ENCODE data around the gene NOS1AP.
"Not testable (repeated sequence)": the region's sequence is repeated elsewhere in the genome, so short reads cannot be mapped to it uniquely, and the experiment has no call there.

NOS1AP gene

DNA sequence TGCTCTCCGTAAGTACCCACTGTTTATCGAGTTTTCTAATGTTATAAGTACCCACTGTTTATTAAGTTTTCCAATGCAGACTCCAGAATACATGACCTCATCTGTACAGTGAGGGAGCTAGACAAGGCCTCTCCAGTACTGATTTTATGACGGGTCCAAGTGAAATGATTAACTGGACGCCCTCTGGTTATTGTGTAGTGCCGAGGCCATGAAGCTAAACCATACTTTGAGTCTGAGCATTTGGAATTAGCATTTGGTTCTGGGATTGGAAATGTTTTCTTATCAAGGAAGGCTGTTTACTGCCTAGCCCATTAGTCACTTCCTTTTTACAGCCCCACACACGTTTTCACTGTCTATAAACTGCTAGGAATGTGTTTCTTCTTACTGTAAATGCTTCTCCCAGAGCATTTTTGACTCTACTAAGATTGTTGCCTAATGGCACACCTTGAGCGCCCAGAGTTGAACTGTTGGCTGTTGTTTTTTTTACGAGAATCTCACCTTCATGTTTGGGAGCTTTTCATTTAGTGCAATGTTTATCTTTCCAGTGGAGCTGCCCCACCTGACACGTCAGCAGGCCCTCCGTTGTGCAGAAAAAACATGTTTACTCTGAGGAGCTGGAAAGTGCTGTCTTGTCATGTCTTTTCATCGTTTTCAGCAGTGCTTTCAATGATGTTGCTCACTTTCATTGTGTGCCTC is 280.3 kb downstream of the NOS1AP start:
- Histone ChIP-seq H3K27me3 (ENCODE audit: insufficient read depth, low read length) (no peaks in the 10 kb centered on the region), H2AFZ (ENCODE audit: low read length, unreplicated experiment) (peak overlapping the region; percentile 49), H3K36me3 (ENCODE audit: insufficient read depth, low read length) (no peaks in the 10 kb centered on the region), H3K4me3 (ENCODE audit: low read depth, low read length) (peak overlapping the region; percentile 14; the same call in 1 of the 2 replicates), H3K79me2 (ENCODE audit: control insufficient read depth, insufficient read depth, low read length, unreplicated experiment) (no peaks in the 10 kb centered on the region), H3K4me1 (ENCODE audit: control insufficient read depth, insufficient read depth, low read length, unreplicated experiment) (peaks cover 13% of the 10 kb centered on the region), H3K27ac (ENCODE audit: low read depth, low read length) (peak overlapping the region; percentile 41)

DNA sequence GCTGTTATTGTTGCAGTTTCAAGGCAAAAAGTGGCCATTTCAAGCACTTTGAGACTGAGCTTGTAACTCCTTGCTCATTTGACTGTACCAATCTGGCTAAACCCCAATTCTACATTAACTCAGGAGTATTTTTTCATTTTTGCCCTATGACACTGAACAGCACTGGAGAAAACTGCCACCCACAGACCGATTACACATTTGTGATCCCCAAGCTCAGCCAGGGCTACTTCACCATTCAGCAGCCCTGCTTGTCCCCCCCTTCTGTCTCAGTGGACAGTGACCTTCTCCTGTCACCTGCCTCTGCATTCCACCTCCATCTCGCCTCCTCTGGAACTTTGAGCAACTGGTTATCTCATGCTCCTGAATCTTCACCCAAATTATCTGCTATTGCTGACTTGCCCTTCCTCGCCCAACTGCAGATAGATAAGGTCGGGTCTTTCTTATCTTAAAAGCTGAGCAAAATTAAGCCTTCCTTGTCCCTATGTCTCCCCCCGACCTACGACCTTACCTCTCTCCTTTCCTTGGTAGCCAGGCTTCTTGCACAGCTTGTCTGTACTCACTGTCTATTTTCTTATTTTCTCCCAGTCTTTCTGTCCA is 281.9 kb downstream of the NOS1AP start:
- H3K27me3 ChIP-seq (ENCODE audit: insufficient read depth, low read length) = no peaks in the 10 kb centered on the region
- no peak overlapping the region for H2AFZ ChIP-seq (ENCODE audit: low read length, unreplicated experiment)
- H3K36me3 ChIP-seq (ENCODE audit: insufficient read depth, low read length) = no peaks in the 10 kb centered on the region
- H3K79me2 ChIP-seq (ENCODE audit: control insufficient read depth, insufficient read depth, low read length, unreplicated experiment) = no peaks in the 10 kb centered on the region
- no peak overlapping the region for H3K4me3 ChIP-seq (ENCODE audit: low read depth, low read length)
- H3K27ac ChIP-seq (ENCODE audit: low read depth, low read length) = no peak overlapping the region
- peaks cover 13% of the 10 kb centered on the region for H3K4me1 ChIP-seq (ENCODE audit: control insufficient read depth, insufficient read depth, low read length, unreplicated experiment)

- peaks cover 13% of the 10 kb centered on the region for H3K4me1 ChIP-seq (ENCODE audit: control insufficient read depth, insufficient read depth, low read length, unreplicated experiment)
- H2AFZ ChIP-seq (ENCODE audit: low read length, unreplicated experiment); H3K79me2 ChIP-seq (ENCODE audit: control insufficient read depth, insufficient read depth, low read length, unreplicated experiment); H3K27me3 ChIP-seq (ENCODE audit: insufficient read depth, low read length); H3K36me3 ChIP-seq (ENCODE audit: insufficient read depth, low read length); H3K27ac ChIP-seq (ENCODE audit: low read depth, low read length); H3K4me3 ChIP-seq (ENCODE audit: low read depth, low read length): not testable (repeated sequence)
Measured at GRCh38 chr1:162351874-162352273, 282.4 kb downstream of the NOS1AP start.

DNA sequence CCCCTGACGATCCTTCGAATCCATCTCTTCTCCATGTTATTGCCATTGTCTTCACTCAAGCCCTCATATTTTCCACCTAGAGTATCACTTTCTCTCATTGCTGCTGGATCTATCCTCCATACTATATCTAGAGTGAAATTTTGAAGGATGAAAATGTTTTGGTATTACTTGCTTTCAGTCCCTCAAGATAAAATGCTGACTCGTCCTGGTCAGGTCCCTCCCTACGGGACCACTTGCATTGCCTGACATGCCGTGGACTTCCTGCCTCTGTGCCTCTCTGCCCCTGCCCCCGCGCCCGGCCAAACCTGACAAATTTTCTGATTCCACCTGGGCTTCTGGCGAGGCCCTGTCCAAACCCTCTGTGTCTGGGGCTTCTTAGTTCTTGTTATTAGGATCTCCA is 283.6 kb downstream of the NOS1AP start:
- H3K36me3 ChIP-seq (ENCODE audit: insufficient read depth, low read length) = no peaks in the 10 kb centered on the region
- H3K27ac ChIP-seq (ENCODE audit: low read depth, low read length) = no peak overlapping the region
- no peaks in the 10 kb centered on the region for H3K79me2 ChIP-seq (ENCODE audit: control insufficient read depth, insufficient read depth, low read length, unreplicated experiment)
- H3K4me3 ChIP-seq (ENCODE audit: low read depth, low read length) = no peak overlapping the region
- no peak overlapping the region for H2AFZ ChIP-seq (ENCODE audit: low read length, unreplicated experiment)
- peaks cover 13% of the 10 kb centered on the region for H3K4me1 ChIP-seq (ENCODE audit: control insufficient read depth, insufficient read depth, low read length, unreplicated experiment)
- no peaks in the 10 kb centered on the region for H3K27me3 ChIP-seq (ENCODE audit: insufficient read depth, low read length)

- no peak overlapping the region for H2AFZ ChIP-seq (ENCODE audit: low read length, unreplicated experiment)
- H3K27me3 ChIP-seq (ENCODE audit: insufficient read depth, low read length) = no peaks in the 10 kb centered on the region
- H3K79me2 ChIP-seq (ENCODE audit: control insufficient read depth, insufficient read depth, low read length, unreplicated experiment) = no peaks in the 10 kb centered on the region
- no peaks in the 10 kb centered on the region for H3K36me3 ChIP-seq (ENCODE audit: insufficient read depth, low read length)
- peaks cover 13% of the 10 kb centered on the region for H3K4me1 ChIP-seq (ENCODE audit: control insufficient read depth, insufficient read depth, low read length, unreplicated experiment)
- H3K27ac ChIP-seq (ENCODE audit: low read depth, low read length) = no peak overlapping the region
- H3K4me3 ChIP-seq (ENCODE audit: low read depth, low read length) = no peak overlapping the region
Measured at GRCh38 chr1:162353702-162354101, 284.2 kb downstream of the NOS1AP start.

DNA sequence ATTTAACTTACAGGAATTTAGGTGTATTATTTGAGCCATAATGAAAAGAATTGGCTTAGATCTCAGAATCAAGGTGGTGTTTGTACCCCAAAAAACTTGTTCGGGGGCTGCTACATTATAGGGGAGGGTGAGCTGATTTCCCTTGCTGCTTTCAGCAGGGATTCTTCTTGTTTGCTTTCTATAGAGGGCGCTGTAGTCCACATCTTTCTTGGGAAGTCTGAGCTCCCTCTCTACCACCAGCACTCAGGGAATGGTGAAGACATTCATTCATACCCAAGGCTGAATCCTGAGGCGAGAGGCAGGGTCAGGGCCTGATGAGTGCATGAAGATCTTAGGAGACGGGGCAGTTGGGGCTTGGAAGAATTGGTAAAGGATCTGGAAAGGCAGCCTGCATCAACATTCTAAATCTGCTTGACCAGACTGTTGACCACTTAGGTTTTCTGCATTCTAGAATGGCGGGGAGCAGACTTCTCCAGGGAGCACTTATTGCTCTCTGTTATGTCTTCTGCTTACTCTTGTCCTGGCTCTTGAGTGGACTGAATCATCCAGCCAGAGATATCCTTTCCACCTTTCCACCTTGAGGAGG is 288.3 kb downstream of the NOS1AP start:
- Histone ChIP-seq H3K36me3 (ENCODE audit: insufficient read depth, low read length) (no peaks in the 10 kb centered on the region), H2AFZ (ENCODE audit: low read length, unreplicated experiment) (no peak overlapping the region), H3K4me3 (ENCODE audit: low read depth, low read length) (no peak overlapping the region), H3K79me2 (ENCODE audit: control insufficient read depth, insufficient read depth, low read length, unreplicated experiment) (no peaks in the 10 kb centered on the region), H3K27me3 (ENCODE audit: insufficient read depth, low read length) (no peaks in the 10 kb centered on the region), H3K27ac (ENCODE audit: low read depth, low read length) (no peak overlapping the region), H3K4me1 (ENCODE audit: control insufficient read depth, insufficient read depth, low read length, unreplicated experiment) (no peaks in the 10 kb centered on the region)

GRCh38 chr1:162358928-162359327 is 289.4 kb downstream of the NOS1AP start:
- Histone ChIP-seq H2AFZ (ENCODE audit: low read length, unreplicated experiment) (no peak overlapping the region), H3K4me3 (ENCODE audit: low read depth, low read length) (no peak overlapping the region), H3K27me3 (ENCODE audit: insufficient read depth, low read length) (no peaks in the 10 kb centered on the region), H3K4me1 (ENCODE audit: control insufficient read depth, insufficient read depth, low read length, unreplicated experiment) (no peaks in the 10 kb centered on the region), H3K36me3 (ENCODE audit: insufficient read depth, low read length) (no peaks in the 10 kb centered on the region), H3K27ac (ENCODE audit: low read depth, low read length) (no peak overlapping the region), H3K79me2 (ENCODE audit: control insufficient read depth, insufficient read depth, low read length, unreplicated experiment) (no peaks in the 10 kb centered on the region)

DNA sequence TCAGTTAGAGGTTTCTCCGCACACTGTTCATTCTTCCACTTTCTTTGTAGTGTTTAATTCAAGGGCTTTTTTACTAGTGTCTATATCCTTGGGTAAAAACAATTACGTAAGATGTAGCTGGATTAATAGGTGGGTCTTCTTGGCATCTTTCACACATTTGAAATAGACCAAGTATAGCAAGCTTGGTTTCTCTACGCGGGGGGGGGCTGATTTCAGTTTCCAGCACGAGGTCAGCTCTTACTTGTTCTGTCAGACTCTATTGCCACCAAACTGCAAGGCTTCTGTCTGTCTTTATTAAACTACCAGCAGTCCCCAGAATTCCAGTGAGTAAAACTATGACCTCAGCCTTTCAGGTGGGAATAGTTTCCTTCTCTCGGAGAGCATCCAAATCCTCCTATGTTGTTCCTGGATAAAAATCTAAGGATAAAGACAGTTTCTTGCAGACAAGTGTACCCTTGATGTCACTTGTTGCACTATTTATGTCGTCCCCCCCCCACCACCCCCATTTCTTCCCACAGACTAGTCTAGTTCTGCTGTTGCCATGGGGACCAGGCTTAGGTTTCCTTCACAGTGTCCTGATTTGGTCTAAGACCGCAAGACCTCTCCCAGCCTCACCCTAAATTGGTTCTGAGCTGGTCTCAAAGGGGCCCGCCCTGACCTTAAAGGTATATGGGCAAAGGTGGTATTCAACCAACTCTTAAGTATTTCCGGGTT is 290.2 kb downstream of the NOS1AP start:
- H3K79me2 ChIP-seq (ENCODE audit: control insufficient read depth, insufficient read depth, low read length, unreplicated experiment) = no peaks in the 10 kb centered on the region
- no peak overlapping the region for H3K4me3 ChIP-seq (ENCODE audit: low read depth, low read length)
- H2AFZ ChIP-seq (ENCODE audit: low read length, unreplicated experiment) = no peak overlapping the region
- no peak overlapping the region for H3K27ac ChIP-seq (ENCODE audit: low read depth, low read length)
- no peaks in the 10 kb centered on the region for H3K27me3 ChIP-seq (ENCODE audit: insufficient read depth, low read length)
- no peaks in the 10 kb centered on the region for H3K36me3 ChIP-seq (ENCODE audit: insufficient read depth, low read length)
- no peaks in the 10 kb centered on the region for H3K4me1 ChIP-seq (ENCODE audit: control insufficient read depth, insufficient read depth, low read length, unreplicated experiment)

- Histone ChIP-seq H3K4me1 (ENCODE audit: control insufficient read depth, insufficient read depth, low read length, unreplicated experiment) (no peaks in the 10 kb centered on the region), H2AFZ (ENCODE audit: low read length, unreplicated experiment) (no peak overlapping the region), H3K36me3 (ENCODE audit: insufficient read depth, low read length) (no peaks in the 10 kb centered on the region), H3K4me3 (ENCODE audit: low read depth, low read length) (no peak overlapping the region), H3K27ac (ENCODE audit: low read depth, low read length) (no peak overlapping the region), H3K79me2 (ENCODE audit: control insufficient read depth, insufficient read depth, low read length, unreplicated experiment) (no peaks in the 10 kb centered on the region), H3K27me3 (ENCODE audit: insufficient read depth, low read length) (no peaks in the 10 kb centered on the region)
Measured at GRCh38 chr1:162360237-162360873, 290.9 kb downstream of the NOS1AP start.

DNA sequence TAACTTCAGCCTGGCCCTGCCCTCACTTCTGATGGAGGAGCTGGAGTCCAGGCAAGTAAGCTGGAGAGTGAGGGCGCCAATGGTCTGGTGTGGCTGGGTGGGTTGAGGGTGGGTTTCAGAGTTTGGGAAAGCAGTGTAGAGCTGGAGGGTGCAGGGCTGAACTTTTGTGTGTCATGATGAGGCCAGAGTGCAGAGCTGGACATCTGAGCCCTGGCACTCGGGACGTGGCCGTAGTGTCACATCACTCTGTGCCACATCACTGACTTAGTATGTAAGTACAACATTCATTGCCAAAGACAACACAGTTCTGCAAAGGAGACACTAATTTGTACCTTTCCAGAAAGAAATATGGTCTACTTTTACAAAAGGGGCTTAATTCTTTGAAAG is 291.4 kb downstream of the NOS1AP start:
- no peak overlapping the region for H2AFZ ChIP-seq (ENCODE audit: low read length, unreplicated experiment)

More for the DNA sequence above, 291.4 kb downstream of the NOS1AP start:
- no peak overlapping the region for H3K27ac ChIP-seq (ENCODE audit: low read depth, low read length)
- no peaks in the 10 kb centered on the region for H3K36me3 ChIP-seq (ENCODE audit: insufficient read depth, low read length)
- H3K27me3 ChIP-seq (ENCODE audit: insufficient read depth, low read length) = no peaks in the 10 kb centered on the region
- no peaks in the 10 kb centered on the region for H3K4me1 ChIP-seq (ENCODE audit: control insufficient read depth, insufficient read depth, low read length, unreplicated experiment)
- H3K79me2 ChIP-seq (ENCODE audit: control insufficient read depth, insufficient read depth, low read length, unreplicated experiment) = no peaks in the 10 kb centered on the region
- H3K4me3 ChIP-seq (ENCODE audit: low read depth, low read length) = no peak overlapping the region

All from ACC112 (cell line).